ENCODE data around the gene CDH20. TPM values are rescaled to one million over a fixed set of nuclear protein-coding genes. Genes with fewer than 3 reads are reported as not detected.

Gene CDH20
- polyA plus RNA-seq, 3 donors, result 3.2 to 3.9 (median 3.7) TPM

DNA sequence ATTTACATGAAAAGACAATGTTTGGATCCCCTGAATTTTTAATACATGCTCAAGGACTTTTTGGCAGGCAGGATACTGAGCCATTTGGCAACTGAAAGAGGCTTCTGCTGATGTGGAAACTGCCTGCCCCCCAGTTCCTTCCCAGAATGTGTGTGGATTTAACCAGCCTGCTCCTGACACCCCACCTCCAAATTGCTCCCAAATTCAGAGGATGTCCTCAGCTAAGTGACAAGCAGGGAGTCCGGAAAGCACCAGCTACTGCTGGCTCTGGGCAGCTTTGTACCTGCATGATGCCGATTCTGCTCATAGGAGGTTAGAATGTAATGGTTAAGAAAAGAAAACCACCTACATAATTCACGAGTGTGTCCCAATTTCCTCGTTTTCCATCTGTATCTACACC, 197.5 kb downstream of the CDH20 start:
- no peak for DNase-seq

DNA sequence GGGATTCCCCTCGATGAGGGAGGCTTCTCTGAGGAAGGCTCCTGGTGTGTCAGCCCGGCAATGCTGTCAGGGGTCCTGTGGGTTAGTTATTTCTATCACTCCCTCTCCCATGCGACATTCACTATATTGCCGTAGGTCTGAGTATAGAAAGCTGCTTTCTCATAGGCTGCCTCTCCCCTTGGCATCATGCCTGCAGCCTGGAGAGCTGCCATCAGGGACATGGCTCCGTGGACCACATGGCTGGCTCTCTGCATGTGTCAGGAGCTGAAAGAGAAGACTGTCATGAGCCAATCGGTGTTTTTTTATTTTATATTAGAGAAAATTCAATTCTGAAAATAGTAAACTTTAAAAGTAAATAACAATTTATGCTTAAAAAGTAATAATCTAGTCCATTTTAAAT, 198.0 kb downstream of the CDH20 start:
- DNase-seq, result no peak

DNA sequence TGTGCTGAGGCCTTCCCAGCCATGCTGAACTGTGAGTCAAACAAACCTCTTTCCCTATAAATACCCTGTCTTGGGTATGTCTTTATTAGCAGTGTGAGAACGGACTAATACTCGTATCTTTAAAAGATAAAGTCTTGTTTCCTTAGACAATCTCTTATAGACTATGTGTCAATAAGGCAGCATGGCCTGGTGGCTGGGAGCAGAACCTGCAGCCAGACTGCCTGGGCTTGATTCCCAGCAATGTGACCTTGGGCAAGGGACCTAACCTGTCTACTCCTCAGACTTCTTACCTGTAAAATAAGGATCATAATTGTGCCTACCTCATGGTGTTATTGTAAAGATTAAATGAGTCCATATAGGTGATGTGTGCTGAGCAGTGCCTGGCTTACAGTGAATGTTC, 198.7 kb downstream of the CDH20 start:
- no peak for DNase-seq

DNA sequence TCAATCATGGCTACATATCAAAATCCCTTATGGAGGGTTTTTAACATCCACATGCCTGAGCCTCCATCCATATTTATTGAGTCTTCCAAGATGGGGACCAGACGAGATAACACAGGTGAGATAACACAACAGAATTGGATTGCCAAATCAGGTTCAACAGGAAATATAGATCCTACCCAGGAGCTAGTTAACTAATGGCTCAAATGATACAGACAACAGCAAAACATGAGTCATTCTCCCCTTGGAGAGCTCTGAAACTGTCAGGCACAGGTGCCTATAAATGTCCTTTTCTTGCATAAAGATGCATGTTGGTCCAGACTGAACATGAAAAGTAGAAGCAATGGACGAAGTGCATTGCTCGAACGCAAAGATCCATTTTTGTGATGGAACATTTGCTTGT, 202.2 kb downstream of the CDH20 start:
- no peak for DNase-seq

DNA sequence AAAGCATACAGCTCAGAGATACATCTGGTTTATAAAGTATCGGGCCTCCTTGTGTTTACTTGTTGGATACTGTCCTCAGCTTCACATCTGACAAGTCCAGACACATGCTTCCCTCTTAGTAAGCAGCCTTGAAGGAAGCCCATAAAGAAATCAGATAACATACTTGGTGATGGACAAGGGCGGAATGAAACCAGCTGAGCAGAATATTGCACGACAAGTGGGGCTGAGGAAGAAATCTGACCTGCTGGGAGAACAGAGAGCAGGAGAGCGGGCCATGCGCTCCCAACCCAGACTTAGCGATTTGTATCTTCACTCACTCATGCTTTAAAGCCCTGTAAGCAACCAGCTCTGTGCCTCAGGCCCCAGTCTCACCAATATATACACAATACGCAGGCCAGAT, 208.4 kb downstream of the CDH20 start:
- no peak for DNase-seq

DNA sequence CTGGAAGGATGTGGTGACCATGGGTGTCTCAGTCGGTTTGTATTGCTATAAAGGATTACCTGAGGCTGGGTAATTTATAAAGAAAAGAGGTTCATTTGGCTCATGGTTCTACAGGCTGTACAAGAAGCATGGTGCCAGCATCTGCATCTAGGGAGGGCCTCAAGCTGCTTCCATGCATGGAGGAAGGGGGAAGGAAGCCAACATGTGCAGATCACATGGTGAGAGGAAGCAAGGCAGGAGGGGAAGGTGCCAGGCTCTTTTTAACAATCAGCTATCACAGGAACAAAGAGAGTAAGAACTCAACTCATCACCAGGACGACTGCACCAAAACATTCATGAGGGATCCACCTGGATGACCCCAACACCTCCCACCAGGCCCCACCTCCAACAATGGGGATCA, 209.4 kb downstream of the CDH20 start:
- DNase-seq, result no peak

DNA sequence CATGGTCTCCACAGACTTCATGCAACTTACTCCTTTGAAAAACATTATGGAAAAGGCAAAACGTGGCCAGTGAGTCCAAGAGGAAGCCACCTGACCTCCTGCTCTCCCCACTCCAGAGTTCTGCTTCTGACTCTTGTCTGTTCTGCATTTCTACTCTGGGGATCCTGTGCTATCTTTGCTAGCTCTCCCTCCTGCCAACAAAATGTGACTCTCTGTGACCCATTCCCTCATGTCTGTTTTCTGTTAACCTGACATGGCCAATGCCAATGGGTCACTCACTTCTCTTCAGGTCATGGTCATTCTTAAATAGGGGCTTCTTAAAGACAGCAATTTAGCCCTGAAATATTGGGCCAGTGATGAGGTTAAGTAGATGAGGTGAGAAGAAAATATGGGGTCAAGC, 210.3 kb downstream of the CDH20 start:
- DNase-seq, result no peak

DNA sequence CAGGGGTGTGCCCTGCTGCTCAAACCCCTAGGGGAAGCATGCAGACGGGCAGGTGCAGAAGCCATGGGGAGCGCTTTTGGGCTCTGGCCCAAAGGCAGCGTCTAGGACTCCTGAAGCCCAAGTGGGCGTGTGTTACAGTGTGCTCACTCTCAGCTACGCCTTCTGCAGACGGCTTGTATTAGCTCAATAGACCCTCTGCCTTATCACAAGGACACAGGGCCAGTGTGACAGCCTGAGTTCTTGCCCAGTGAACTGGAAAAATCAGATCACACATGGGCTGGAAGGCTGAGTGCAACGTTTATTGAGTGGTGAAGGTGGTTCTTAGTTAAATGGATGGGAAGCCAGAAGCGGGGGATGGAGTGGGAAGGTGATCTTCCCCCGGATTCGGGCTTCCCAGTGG, 210.9 kb downstream of the CDH20 start:
- no peak for DNase-seq

DNA sequence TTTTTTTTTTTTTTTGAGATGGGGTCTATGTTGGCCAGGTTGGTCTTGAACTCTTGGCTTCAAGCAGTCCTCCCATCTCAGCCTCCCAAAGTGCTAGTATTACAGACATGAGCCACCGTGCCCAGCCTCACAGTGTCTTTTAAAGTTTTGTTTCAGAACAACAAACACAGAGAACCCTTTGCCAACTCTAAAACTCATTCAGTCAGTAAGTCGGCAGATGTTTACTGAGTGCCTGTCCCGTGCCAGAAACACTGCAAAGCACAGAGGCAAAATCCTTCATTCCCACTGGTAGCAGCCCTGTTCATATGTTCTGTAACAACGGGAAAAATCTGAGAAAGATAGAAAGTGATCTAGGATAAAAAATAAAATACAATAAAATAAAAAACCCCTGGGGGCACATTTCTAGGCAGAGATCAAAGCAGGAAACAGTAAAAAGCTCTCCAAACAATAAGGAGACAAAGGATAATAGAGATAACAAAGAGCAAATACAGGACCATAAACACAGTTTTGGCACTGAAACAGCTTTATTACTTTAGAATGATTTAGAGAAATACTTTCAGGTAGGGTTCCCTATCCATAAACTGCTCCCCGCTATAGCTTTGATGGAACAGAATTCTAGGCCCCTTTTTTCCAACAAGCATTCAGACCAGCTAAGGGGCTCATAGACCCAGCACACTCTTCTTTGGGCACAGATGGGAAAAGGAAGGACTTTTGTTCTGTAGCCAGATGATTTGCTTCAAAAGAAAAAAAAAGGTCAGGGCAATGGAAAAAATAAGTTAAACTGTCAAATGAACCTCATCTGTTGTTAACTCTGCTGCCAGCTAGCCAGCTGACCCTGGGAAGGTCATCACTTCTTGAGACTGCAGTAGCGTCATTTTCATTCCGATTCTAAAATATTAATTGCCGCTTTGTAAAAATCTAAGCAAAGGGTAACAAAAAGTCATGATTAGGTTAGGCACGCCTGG, 212.3 kb downstream of the CDH20 start:
- no peak for DNase-seq

DNA sequence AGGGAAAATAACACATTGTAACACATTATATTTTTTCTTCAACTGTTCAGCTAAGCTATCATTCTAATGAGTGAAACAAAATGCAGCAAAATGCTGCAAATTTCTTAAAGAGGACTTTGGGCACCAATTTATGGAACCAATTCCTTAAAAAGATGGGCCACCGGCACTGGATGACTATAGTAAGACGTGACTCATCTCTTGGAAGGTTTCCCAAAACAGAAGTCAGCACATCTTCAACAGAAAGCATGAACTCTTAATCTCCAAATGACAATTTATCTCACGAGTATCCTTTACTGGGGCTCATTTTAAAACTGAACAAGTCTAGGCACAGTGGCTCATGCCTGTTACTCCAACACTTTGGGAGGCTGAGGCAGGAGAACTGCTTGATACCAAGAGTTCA, 213.4 kb downstream of the CDH20 start:
- DNase-seq, result no peak

DNA sequence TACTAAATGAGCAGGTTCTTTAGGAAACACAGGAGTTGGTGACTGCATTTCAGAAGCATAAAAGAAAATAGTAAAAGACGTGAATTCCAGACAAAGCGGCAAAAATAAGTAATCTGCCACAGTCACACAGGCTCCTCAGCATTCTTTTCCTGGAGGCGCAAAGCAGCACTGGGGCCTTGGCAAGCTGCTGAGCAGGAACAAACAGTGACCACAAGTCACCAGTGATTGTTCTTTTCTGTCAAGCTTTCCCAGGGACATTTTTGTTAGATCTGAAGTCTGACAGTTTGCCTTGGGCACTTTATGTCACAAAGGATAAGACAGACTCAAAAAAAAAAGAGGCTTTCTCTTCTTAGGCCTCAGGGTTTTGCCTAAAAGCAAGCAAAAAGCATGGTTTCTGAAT, 216.2 kb downstream of the CDH20 start:
- no peak for DNase-seq

DNA sequence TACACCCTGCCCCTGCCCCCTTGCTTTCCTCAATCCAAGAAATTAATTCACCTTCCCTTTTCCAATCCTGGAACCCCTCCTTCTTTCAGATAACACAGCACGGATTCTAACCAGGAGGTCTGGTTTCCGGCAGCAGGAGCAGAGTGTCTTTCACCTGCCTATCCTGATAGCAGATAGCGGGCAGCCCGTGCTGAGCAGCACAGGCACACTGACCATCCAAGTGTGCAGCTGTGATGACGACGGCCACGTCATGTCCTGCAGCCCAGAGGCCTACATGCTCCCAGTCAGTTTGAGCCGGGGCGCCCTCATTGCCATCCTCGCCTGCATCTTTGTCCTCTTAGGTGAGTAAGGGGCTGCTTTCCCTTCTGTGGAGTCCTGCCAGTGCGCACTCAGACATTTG, 216.7 kb downstream of the CDH20 start:
- DNase-seq, result no peak

DNA sequence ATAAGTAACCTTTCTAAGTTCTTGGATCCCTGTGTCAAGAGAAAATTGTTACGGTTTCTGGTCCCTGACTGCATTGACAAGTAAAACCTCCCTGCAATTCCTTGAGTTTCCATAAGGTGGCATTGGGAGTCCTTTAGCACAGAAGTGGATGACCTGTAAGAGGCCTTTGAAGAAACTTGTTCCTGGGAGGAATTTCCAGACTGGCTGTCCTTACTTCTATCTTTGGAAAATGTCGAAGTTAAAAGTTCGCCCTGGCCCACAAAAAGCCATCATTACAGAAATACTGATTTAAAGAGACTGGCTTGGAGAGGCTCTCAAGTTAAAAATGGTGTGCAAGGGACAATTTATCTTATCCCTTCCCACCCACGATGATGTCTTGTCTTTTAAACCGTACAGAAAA, 218.4 kb downstream of the CDH20 start:
- DNase-seq, result peak; percentile 71

DNA sequence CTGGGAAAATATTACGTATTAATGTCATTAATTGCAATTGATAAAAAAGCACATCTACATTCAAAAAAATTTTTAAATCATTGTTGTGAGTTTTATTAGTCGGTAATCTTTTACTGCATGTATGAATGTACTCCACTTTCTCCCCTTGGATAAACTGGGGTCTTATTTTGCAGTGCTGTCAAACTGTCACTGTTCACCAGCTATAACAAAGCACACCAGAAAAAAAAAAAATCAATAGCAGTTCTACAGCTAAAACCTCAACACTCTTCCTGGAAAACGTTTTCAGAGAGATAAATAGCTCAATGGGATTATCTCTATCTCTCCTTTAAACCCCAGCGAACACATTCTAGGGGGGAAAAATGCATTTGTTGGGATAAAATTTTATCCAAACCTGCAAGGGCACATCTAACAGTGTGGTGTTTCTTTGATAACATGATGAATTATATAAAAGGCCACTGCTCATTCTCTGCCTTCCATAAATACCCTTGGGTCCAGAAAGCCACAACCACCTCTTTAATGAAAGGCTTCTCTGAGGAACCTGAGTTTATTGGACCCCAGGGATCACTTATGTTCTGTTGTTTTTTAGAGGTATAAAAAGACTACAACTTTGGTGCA, 219.9 kb downstream of the CDH20 start:
- DNase-seq, result no peak

DNA sequence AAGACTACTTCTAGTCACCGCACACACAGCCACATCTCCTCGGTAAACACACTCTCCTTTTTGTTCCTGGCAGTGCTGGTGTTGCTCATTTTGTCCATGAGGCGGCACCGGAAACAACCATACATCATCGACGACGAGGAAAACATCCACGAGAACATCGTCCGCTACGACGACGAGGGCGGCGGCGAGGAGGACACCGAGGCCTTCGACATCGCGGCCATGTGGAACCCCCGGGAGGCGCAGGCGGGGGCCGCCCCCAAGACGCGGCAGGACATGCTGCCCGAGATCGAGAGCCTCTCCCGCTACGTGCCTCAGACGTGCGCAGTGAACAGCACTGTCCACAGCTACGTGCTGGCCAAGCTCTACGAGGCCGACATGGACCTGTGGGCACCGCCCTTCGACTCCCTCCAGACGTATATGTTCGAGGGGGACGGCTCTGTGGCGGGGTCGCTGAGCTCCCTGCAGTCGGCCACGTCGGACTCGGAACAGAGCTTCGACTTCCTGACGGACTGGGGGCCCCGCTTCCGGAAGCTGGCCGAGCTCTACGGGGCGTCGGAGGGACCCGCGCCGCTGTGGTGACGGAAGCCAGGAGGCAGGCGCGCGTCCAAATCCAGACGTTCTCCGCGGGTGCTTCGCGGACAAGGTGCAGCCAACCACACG, 221.0 kb downstream of the CDH20 start:
- no peak for DNase-seq

DNA sequence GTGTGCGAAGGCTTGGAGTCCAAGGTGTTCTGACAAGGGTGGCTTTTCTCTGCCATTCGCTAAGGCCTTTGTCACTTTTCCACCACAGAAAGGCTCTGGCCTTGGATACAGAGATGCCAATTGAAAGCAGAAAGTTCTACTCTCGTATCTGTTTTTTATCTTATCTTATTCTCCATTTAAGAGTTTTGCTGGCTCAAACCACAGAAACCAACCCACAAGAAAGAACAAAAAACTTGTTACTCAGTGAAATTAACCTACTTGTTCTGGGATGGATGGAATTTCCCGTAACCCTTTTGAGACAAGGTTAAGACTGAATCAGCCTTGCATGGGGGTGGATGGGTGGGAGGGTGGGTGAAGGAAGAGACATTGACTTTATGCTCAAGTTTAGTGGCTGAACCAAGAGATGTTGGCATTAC, 221.7 kb downstream of the CDH20 start:
- no peak for DNase-seq

DNA sequence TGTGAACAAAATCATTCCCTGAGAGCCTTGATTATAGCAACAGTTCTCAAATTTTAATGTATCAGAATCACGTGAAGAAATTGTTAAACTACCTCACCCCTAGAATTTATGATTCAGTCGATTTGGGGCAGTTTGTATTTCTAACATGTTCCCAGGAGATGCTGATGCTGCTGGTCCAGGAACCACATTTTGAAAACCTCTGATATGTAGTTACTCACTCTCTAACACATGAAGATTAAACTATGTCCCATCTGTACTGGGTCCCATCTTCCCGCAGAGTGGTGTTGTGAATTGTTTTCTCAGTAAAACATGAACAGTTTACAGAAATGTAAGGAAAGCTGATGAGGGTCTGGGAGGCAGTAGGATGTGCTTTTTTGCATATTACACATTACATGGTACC, 223.1 kb downstream of the CDH20 start:
- DNase-seq, result no peak

DNA sequence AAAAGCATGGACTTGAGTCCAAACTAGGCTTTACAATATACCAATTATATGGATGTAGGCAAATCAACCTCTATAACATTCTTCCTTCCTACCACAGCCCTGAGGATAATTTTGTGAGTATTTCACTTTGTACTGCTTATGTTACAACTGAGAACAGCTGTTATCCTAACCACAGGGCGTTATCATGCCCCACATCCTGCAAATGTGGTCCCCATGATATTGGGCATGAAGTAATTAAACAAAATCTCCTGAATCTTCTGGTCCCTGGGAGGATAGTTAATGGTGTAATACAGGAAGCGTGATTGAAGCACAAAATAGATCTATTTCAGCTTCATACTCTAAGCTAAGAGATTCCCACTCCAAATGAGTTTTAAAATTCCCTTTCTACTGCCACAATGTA, 223.6 kb downstream of the CDH20 start:
- no peak for DNase-seq

DNA sequence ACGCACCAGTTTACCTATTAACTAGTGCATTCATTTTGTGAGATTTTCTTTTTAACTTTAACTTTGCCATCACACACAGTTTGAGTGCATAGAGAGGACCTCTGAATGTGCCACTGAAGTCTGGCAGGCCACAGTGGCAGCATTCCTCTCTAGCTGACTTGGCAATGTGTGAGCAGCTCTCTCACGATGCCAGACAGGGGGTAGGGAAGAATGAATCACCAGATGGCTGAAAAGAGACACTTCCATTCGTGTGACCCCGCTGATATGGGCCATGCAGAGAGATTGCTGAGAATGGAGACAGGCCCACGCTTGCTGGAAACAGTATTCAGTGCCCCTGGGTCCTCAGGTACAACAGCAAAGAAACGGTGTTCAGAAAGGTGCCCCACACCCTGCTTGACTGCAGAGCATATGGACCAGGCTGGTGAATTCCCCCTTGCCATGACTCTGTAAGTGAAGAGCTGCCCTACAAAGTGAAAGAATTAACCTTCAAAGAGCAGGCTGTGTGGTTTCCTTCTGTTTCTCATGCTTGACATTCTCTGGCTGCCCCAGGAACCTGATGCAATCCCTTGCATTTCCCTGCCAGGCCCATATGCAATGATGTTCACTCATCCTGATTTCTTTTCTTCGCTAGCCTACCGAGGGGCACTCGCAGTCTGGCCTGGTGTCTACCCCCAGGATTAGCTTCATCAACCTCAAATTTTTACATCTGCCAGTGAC, 236.1 kb downstream of the CDH20 start:
- DNase-seq, result no peak

DNA sequence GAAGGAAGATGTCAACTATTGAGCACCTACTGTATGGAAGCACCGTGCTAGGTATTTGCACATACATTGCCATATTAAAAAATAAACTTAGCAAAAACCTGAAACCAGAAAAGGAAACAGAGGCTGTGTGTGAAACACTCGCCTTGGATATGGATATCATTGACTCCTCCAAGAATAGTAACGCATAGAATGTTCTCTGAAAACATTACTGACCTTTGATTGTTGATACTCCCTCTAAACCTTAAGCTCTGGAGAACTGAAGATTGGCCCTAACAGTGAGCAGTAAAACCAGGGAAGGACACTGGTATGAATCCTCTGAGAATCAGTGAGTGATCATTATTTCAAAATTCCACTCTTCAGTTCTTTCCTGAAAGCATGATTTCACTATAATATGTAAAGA, 236.8 kb downstream of the CDH20 start:
- no peak for DNase-seq

DNA sequence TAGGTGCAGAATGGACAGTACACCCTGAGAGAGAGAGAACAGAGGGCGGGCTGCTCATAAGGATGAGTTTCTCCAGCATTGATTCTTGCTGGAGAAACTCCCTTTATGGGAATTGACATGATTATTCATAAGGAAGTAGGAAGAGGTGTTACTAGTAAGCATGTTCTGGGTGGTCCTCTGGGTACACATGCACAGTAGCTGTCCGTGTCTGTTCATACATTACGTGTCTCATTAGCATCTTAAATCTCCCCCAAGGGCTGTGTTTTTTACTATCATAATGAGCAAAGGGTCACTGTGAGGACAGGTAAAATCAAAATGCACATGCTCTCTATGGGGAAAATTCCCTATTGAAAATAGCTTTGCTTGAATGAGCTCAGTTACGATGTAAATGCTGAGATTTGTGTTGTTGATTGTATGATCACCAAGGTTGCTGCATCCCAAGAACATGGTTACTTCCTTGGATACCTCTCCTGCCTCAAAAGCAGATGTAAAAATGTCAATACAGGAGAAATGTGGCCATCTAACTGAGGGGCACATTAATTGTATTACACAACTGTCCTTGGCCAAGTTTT, 238.9 kb downstream of the CDH20 start:
- no peak for DNase-seq

DNA sequence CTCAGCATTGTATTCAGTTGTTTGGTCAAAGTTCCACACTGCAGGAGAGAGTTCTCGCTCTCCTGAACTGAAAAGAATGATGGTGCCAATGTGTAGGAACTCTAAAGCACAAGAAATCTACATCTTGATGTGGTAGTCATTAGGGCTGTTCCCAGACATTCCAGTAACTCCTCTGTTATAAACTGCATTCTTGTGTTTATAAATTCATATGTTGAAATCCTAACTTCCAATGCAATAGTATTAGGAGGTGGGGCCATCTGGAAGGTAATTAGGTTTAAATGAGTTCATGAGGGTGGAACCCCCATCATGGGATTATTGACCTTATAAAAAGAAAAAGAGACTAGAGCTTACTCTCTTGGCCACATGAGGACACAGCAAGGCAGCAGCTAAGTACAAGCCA, 239.6 kb downstream of the CDH20 start:
- DNase-seq, result no peak
